22Rv1 (cell line): Measurements from ENCODE around the gene CERT1.

Experiments
- ZFX ChIP-seq: fragments of 450-650 bp; IDR thresholded peaks from 2 replicates; pipeline ENCODE4 v1.6.1; 2017; ENCODE audit warnings: antibody characterized with exemption, borderline replicate concordance
- TF ChIP-seq, protein P1 (sequence below): fragments of 450-650 bp; IDR thresholded peaks from 2 replicates; pipeline ENCODE4 v1.5.1; 2017; ENCODE audit warnings: mild to moderate bottlenecking

DNA sequence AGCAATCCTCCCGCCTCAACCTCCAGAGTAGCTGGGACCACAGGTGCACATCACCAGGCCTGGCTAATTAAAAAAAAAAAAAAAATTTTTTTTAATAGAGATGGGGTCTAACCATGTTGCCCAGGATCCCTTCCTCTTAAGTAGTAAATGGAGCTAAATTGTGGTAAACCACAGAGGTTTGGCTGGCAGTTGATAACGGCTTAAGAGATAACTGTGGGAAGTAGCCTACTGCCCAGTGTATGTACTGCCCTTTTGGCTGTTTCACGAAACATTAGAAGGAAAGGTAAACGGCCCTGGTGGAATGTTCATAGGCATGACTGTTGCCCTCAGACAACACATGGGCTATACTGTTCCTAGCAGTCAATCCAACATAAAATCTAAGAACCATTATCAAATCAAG is 130.0 kb downstream of the CERT1 start:
- TF ChIP-seq, protein P1, sequence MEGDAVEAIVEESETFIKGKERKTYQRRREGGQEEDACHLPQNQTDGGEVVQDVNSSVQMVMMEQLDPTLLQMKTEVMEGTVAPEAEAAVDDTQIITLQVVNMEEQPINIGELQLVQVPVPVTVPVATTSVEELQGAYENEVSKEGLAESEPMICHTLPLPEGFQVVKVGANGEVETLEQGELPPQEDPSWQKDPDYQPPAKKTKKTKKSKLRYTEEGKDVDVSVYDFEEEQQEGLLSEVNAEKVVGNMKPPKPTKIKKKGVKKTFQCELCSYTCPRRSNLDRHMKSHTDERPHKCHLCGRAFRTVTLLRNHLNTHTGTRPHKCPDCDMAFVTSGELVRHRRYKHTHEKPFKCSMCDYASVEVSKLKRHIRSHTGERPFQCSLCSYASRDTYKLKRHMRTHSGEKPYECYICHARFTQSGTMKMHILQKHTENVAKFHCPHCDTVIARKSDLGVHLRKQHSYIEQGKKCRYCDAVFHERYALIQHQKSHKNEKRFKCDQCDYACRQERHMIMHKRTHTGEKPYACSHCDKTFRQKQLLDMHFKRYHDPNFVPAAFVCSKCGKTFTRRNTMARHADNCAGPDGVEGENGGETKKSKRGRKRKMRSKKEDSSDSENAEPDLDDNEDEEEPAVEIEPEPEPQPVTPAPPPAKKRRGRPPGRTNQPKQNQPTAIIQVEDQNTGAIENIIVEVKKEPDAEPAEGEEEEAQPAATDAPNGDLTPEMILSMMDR: no peak
- TF ChIP-seq ZFX: no peak
